OCI-M1 (cell line): Measurements from ENCODE around the gene DNER.

ENCODE experiments used
- DNase-seq: peaks from one replicate; lab custom pipeline; 2025; lab: John Stamatoyannopoulos, UW

Gene DNER

DNA sequence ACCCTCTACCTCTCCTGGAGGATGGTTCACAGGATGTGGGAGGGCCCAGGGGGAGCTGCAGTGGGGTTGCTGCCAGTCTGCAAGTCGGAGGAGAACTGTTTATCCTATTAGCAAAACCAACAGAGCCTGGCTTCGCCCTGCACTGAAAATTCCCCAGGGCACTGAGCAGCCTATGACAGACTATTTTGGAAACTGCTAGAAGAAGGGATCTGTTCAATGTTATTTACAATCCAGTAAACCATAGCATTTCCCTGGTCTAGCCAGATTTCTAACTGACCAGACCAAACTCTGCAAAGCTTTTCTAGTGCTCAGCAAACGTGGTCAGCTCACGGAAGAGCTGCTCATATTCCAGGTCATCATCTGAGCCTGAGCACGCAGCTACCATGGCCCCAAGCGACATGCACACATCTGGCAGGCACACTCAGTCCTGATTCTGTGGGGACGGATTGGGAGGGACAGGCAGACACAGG, 378.4 kb downstream of the DNER start:
- DNase-seq, result no peak

DNA sequence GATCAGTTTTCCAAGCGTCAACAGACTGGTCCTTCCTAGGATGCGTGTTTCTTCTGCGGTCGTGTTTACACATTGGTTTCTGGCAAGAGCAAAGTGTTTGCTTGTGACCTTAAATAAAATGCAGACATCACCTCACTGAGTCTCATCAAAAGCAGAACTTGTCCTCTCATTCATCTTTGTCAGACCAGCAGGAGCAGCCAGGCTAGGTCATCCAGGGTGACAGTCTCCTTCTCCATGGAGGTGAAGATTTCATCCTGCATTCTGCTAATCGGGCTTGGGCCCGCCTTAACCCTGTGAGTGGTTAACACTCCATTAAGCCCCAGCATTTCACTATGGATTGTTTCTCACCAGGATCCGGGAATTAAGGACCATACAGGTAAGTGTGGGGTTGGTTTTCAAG, 379.0 kb downstream of the DNER start:
- no peak for DNase-seq

DNA sequence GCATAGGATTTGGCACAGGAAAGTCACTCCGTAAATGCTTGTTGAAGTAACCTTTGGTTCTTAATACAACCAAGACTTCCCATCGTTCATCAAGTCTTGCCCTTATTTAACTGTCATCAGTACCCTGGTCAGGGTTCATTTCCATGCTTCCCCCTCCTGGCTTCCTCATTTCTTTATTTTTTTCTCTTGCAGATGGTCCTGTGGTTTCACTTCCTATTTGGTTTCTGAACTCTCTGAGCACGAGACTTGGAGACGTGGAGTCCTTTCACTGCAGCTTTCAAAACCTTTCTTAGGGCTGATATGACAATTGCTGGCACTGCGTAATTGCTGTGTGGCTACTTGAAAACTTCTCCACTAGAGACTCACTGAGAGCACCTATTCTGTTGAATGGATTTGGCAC, 383.4 kb downstream of the DNER start:
- DNase-seq, result peak; percentile 50

DNA sequence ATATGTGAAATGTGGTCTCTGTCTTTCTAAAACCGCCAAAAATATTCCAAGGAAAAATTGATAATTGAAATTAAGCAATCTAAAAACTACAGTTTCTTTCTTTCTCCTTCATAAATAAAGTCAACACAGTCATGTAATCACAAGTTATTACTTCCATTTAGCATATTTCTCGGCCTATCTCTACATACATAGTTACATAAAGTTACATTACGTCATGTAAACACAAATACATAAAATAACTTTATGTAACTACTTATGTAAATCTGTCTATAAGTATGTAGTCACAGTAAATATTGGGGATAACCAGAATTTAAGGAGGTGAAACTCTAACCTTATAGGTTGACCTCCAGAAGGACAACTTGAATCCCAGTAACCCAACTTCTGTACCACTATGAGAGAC, 394.8 kb downstream of the DNER start:
- DNase-seq, result no peak

DNA sequence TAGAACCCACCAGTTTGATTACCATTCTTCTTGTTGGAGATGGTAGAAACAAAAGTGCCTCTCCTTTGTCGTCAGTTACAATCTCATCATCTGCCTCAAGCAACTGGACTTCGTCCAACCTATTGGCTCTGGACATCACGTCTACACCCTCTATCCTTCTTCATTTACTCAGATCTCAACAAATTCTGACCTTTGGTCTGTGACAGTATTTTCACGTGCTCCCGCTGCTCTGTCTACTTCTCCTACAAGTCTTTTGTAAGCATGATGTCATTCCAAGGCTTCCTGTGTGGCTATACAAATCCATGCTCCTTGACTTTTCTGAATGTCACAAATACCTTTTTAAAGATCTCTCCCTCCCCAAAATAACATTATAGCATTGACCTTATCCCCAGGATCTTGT, 400.2 kb downstream of the DNER start:
- no peak for DNase-seq

DNA sequence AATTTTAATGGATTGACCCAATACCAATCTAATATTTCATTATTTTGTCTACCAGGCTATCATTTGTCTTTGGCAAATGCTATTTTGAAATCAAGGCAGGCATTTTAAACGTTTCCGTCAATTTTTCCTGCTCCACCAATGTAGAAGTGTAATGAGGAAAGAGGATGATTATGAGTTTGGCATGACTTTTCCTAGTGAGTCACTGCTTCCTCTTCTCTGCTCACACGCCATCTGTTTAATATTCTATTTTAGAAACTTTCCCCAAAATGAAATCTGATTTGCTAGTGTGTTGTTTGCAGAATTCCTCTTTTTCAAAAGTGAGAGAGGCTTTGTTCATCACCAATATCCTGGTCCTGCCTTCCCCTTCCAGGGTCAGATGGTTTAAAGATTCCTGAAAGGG, 400.8 kb downstream of the DNER start:
- DNase-seq, result no peak
